OCI-LY7 (cell line): ENCODE data around the gene LYRM2. TPM values are rescaled to one million over a fixed set of nuclear protein-coding genes. Genes with fewer than 3 reads are reported as not detected.

ENCODE experiments used
- BruUV-seq: library from RNA; stranded (reverse); fragments of 400-500 nt; replicated peaks from 2 replicates; lab custom pipeline; 2021; lab: Mats Ljungman, UMichigan
- CTCF ChIA-PET: fragments of 300-600 bp; sonication (Branson Sonifier 250); formaldehyde crosslinking; loops from one replicate; lab custom pipeline; 2022; ENCODE audit warnings: antibody characterized with exemption; ENCODE audit not compliant: unreplicated experiment; lab: Charles Lee
- POLR2A ChIA-PET: fragments of 300-600 bp; sonication (Branson Sonifier 250); formaldehyde crosslinking; loops from one replicate; lab custom pipeline; 2022; ENCODE audit warnings: antibody characterized with exemption; lab: Charles Lee
- DNase-seq: peaks from one replicate; pipeline ENCODE4 v3.0.0-alpha.2; 2015; ENCODE audit warnings: low spot score
- H2AFZ ChIP-seq: fragments of 200-600 bp; sonication (generic), shearing (Covaris generic); 2 replicates; pipeline ENCODE4 v1.6.1; 2014; ENCODE audit warnings: mild to moderate bottlenecking, antibody characterized with exemption, low read length, moderate library complexity
- H3K27ac ChIP-seq: fragments of 200-600 bp; sonication (generic); 2 replicates; pipeline ENCODE4 v1.5.1; 2014; ENCODE audit warnings: mixed run types, low read depth, mild to moderate bottlenecking, moderate library complexity, low read length, inconsistent platforms; ENCODE audit not compliant: poor library complexity, severe bottlenecking
- H3K36me3 ChIP-seq: fragments of 200-600 bp; sonication (generic); 2 replicates; pipeline ENCODE4 v1.6.1; 2014; ENCODE audit warnings: mild to moderate bottlenecking, antibody characterized with exemption, low read length, moderate library complexity, mixed read lengths; ENCODE audit not compliant: insufficient read depth
- H3K4me1 ChIP-seq: fragments of 200-600 bp; sonication (generic); 2 replicates; pipeline ENCODE4 v1.5.1; 2014; ENCODE audit warnings: mild to moderate bottlenecking, low read length; ENCODE audit not compliant: insufficient read depth, poor library complexity, severe bottlenecking
- H3K4me2 ChIP-seq: fragments of 200-600 bp; sonication (generic); 2 replicates; pipeline ENCODE4 v1.6.1; 2014; ENCODE audit warnings: mild to moderate bottlenecking, low read length
- H3K4me3 ChIP-seq: fragments of 200-600 bp; sonication (generic); 2 replicates; pipeline ENCODE4 v1.5.1; 2014; ENCODE audit warnings: mild to moderate bottlenecking, low read depth, low read length; ENCODE audit not compliant: poor library complexity, severe bottlenecking
- H3K79me2 ChIP-seq: fragments of 200-600 bp; sonication (generic); 2 replicates; pipeline ENCODE4 v1.6.1; 2016; ENCODE audit warnings: low read depth, mild to moderate bottlenecking, low read length, moderate library complexity, mixed read lengths; ENCODE audit not compliant: insufficient read depth
- H3K9me2 ChIP-seq: fragments of 200-600 bp; sonication (generic); 2 replicates; pipeline ENCODE4 v1.6.1; 2016; ENCODE audit warnings: mild to moderate bottlenecking, low read length, mixed read lengths; ENCODE audit not compliant: insufficient read depth
- H3K9me3 ChIP-seq: fragments of 200-600 bp; sonication (generic); 2 replicates; pipeline ENCODE4 v1.6.1; 2014; ENCODE audit warnings: mild to moderate bottlenecking, mixed run types, low read length, mixed read lengths
- H4K20me1 ChIP-seq: fragments of 200-600 bp; sonication (generic); 2 replicates; pipeline ENCODE4 v1.6.1; 2014; ENCODE audit warnings: mild to moderate bottlenecking, antibody characterized with exemption, low read length, moderate library complexity, mixed read lengths; ENCODE audit not compliant: insufficient read depth
- EZH2phosphoT487 ChIP-seq: fragments of 200-600 bp; sonication (generic); IDR thresholded peaks from 2 replicates; pipeline ENCODE4 v1.6.1; 2018; ENCODE audit warnings: low read depth, borderline replicate concordance, mild to moderate bottlenecking, mixed run types, antibody characterized with exemption, low read length, moderate library complexity, mixed read lengths
- intact Hi-C: fragments of 100-400 bp; cut with micrococcal nuclease; formaldehyde crosslinking; loops from one replicate; pipeline ENCODE4 v1.10.0; 2022; ENCODE audit not compliant: unreplicated experiment
- total RNA-seq, 2 experiments: library from RNA; depleted of rRNA in 1 of 2; stranded (reverse); fragments of >200 nt in 1 of 2; shearing (Covaris generic) in 1 of 2; gene quantifications; 2 replicates each; pipeline ENCODE4 v1.2.3, GENCODE V29; 2014 to 2022
- TF ChIP-seq, protein P1 (sequence below): fragments of 200-600 bp; sonication (generic); conservative IDR thresholded peaks from 2 replicates; pipeline ENCODE4 v1.5.1; 2014; ENCODE audit warnings: mild to moderate bottlenecking, antibody characterized with exemption, low read length, moderate library complexity, mixed read lengths

Gene LYRM2
- total RNA-seq, 2 experiments from 2014 or later = 17.7 to 40.6 TPM

DNA sequence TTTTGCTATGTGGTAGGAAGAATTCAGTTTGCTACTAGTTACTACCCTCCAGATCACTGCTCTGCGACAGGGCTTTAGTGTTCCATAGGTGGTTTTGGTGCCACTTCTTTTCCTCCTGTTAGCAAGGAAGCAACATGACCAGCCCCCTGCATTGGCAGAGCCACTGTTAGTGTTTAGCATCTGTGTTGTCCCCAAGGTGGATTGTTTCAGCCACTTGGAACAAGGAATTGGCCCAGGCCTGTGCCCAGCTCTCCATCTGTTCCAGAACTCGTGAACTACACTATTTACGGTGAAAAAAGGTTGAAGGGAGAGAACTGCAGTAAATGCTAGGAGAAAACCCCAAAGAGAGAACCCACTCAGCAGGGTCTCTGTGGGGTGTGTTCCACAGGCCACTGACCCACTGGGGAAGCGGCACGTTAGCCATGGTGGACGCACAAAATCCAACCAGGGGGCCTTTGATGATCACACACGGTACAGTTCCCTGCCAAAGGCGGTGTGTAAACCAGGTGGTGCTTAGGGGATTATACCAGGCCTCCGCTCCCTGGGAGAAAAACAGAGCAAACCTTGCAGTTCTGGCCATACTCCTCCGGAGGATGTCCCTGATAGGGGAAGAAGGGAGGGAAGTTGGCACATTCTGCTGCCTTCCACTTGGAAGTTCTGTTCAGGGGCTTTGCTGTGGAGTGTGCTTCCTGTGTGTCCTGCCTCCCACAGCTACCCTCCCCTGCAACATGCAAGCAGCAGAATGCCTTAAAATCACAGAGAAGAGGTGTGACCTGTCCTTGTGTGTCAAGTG, 72.3 kb downstream of the LYRM2 start:
- Histone ChIP-seq H3K27ac (no peak overlapping the region), H4K20me1 (no peaks in the 10 kb centered on the region), H3K79me2 (no peaks in the 10 kb centered on the region), H3K9me3 (no peaks in the 10 kb centered on the region), H3K4me1 (no peaks in the 10 kb centered on the region), H3K4me3 (no peak overlapping the region), H2AFZ (no peak overlapping the region), H3K4me2 (no peak overlapping the region), H3K9me2 (no peaks in the 10 kb centered on the region), H3K36me3 (no peaks in the 10 kb centered on the region)
- ChIA-PET POLR2A (interaction anchor here (1.2 kb wide), 1 partner anchor 44 kb away, joined by 3 read pairs; no protein-coding TSS in a partner anchor), CTCF (no interaction called here)
- BruUV-seq = no TSS peak
- intact Hi-C loops = no loop called here
- no peak for TF ChIP-seq EZH2phosphoT487
- TF ChIP-seq, protein P1, sequence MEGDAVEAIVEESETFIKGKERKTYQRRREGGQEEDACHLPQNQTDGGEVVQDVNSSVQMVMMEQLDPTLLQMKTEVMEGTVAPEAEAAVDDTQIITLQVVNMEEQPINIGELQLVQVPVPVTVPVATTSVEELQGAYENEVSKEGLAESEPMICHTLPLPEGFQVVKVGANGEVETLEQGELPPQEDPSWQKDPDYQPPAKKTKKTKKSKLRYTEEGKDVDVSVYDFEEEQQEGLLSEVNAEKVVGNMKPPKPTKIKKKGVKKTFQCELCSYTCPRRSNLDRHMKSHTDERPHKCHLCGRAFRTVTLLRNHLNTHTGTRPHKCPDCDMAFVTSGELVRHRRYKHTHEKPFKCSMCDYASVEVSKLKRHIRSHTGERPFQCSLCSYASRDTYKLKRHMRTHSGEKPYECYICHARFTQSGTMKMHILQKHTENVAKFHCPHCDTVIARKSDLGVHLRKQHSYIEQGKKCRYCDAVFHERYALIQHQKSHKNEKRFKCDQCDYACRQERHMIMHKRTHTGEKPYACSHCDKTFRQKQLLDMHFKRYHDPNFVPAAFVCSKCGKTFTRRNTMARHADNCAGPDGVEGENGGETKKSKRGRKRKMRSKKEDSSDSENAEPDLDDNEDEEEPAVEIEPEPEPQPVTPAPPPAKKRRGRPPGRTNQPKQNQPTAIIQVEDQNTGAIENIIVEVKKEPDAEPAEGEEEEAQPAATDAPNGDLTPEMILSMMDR = no peak
- DNase-seq = no peak

DNA sequence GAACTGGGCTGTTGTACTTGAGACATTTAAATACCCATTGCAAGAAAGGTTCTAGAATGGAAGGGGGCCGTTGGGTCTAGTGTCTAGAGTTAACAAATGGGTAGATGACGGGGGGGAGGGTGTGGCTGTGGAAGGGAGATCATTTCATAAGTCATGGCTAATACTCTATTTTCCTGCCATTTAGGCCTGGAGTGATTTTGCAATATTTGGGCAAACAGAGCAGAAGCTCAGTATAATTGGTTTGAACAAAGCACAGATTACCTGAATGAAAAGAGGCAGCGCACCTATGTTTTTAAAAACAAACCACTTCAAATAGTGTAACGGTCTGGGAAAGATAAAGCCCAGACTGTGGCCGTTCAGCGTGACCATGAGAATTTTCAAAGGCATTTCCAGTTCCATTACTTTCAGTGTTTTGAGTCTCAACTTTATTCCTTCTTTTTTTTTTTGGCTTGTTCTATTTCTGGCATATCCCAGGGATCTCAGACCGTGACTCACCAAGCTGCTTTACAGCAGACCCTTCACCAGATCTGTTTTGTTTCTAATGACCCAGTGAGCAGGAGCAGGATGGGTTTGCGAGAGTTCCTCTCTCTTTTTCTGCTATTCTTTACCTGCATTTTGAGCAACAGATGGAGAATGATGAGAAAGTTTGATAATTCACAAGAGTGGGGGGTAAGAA, 73.7 kb downstream of the LYRM2 start:
- ChIA-PET POLR2A (interaction anchor here (0.7 to 0.9 kb wide), 2 partner anchors 12 to 15 kb away, joined by 3 read pairs; no protein-coding TSS in a partner anchor), CTCF (no interaction called here)
- TF ChIP-seq, protein P1 = no peak
- TF ChIP-seq EZH2phosphoT487 = no peak
- H3K27ac ChIP-seq = no peak overlapping the region
- intact Hi-C loops = no loop called here
- no peak for DNase-seq
- H3K36me3 ChIP-seq = no peaks in the 10 kb centered on the region
- no peaks in the 10 kb centered on the region for H3K9me2 ChIP-seq
- H4K20me1 ChIP-seq = no peaks in the 10 kb centered on the region
- H3K79me2 ChIP-seq = no peaks in the 10 kb centered on the region
- no peak overlapping the region for H3K4me3 ChIP-seq
- H3K4me2 ChIP-seq = no peak overlapping the region
- no peaks in the 10 kb centered on the region for H3K9me3 ChIP-seq
- H2AFZ ChIP-seq = no peak overlapping the region
- no TSS peak for BruUV-seq
- H3K4me1 ChIP-seq = no peaks in the 10 kb centered on the region
